Esophagus squamous epithelium (tissue), 4 donors: ENCODE results near the gene PPHLN1.

Experiments
- CTCF ChIP-seq, 6 experiments: fragments of 450-650 bp in 4 of 6; fragments of 200-600 bp in 2 of 6; sonication (generic) in 2 of 6; IDR thresholded peaks; one replicate each; pipeline ENCODE4 v1.5.1; 2016 to 2019; ENCODE audit warnings: antibody characterized with exemption in 6 of 6, mild to moderate bottlenecking in 4 of 6, moderate library complexity in 4 of 6
- POLR2A ChIP-seq, 4 donors: fragments of 450-650 bp; IDR thresholded peaks; one replicate each; pipeline ENCODE4 v1.6.1; 2017; ENCODE audit warnings: antibody characterized with exemption in 4 of 4, mild to moderate bottlenecking in 4 of 4, moderate library complexity in 3 of 4

GRCh38 chr12:42462486-42462885, 136.5 kb downstream of the PPHLN1 start:
- TF ChIP-seq CTCF (IDR thresholded peaks at IDR 0.05): no peak
- no peak for TF ChIP-seq POLR2A (IDR thresholded peaks at IDR 0.05)
